Mammary epithelial cell (primary cell): Measurements from ENCODE around the gene NR2C2AP.

Source experiments
- CTCF ChIP-seq, 2 donors: IDR thresholded peaks in 1 of 2; conservative IDR thresholded peaks in 1 of 2; 2 replicates each; pipeline ENCODE4 v1.5.1; 2011 to 2012; ENCODE audit warnings: inconsistent platforms in 2 of 2, low read length in 2 of 2, mild to moderate bottlenecking in 2 of 2, control low read depth in 1 of 2, low read depth in 1 of 2; ENCODE audit not compliant: insufficient read depth in 1 of 2; ENCODE audit errors: extremely low read depth in 1 of 2
- EZH2 ChIP-seq: IDR thresholded peaks from 2 replicates; pipeline ENCODE4 v1.6.1; 2012; ENCODE audit warnings: low read length, inconsistent platforms, borderline replicate concordance

- TF ChIP-seq EZH2, result no peak
- no peak for TF ChIP-seq CTCF (conservative IDR thresholded peaks at IDR 0.05 in 1 of 2, IDR thresholded peaks at IDR 0.05 in 1 of 2; ENCODE audit: extremely low read depth in 1 of 2, insufficient read depth in 1 of 2, low read depth in 1 of 2, low read length in 2 of 2)
These were observed 10.9 kb downstream of the NR2C2AP start, which contains the start of the genes BORCS8 and RFXANK for GRCh38 chr19:19192078-19192882.
